Measurements from ENCODE around the gene KAZN.

GRCh38 chr1:15100880-15101760 is 502.6 kb downstream of the KAZN start:
- TF ChIP-seq GATA3 (IDR thresholded peaks at IDR 0.05; ENCODE audit: low read depth, low read length) (no peak), GATA2 (IDR thresholded peaks at IDR 0.05; ENCODE audit: low read depth, low read length) (no peak)

All from SH-SY5Y (cell line).